Endodermal cell (in vitro differentiated cells): ENCODE data around the gene SPRR2A. TPM values are rescaled to one million over a fixed set of nuclear protein-coding genes. Genes with fewer than 3 reads are reported as not detected.

Experiments
- DNase-seq: peaks from one replicate; pipeline ENCODE4 v3.0.0-alpha.2; 2017
- H3K27ac ChIP-seq: 2 replicates; pipeline ENCODE4 v1.5.1; 2013; ENCODE audit warnings: mild to moderate bottlenecking, low read depth, low read length, moderate library complexity
- H3K27me3 ChIP-seq: 2 replicates; pipeline ENCODE4 v1.6.1; 2013; ENCODE audit warnings: mild to moderate bottlenecking, low read length, moderate library complexity; ENCODE audit not compliant: insufficient read depth, control insufficient read depth, poor library complexity, severe bottlenecking
- H3K36me3 ChIP-seq: 2 replicates; pipeline ENCODE4 v1.7.0; 2013; ENCODE audit warnings: mild to moderate bottlenecking, low read length, moderate library complexity; ENCODE audit not compliant: control insufficient read depth, insufficient read depth
- H3K4me1 ChIP-seq: one replicate; pipeline ENCODE4 v1.7.0; 2013; ENCODE audit warnings: low read length; ENCODE audit not compliant: control insufficient read depth, insufficient read depth
- H3K4me3 ChIP-seq: 2 replicates; pipeline ENCODE4 v1.5.1; 2013; ENCODE audit warnings: mild to moderate bottlenecking, low read length, moderate library complexity
- H3K9ac ChIP-seq: 2 replicates; pipeline ENCODE4 v1.6.1; 2013; ENCODE audit warnings: mild to moderate bottlenecking, low read length, moderate library complexity; ENCODE audit not compliant: poor library complexity, severe bottlenecking; ENCODE audit errors: extremely low read depth
- H3K9me3 ChIP-seq: 2 replicates; pipeline ENCODE4 v1.6.1; 2013; ENCODE audit warnings: mild to moderate bottlenecking, low read length, moderate library complexity; ENCODE audit not compliant: control insufficient read depth
- H3K27ac Mint-ChIP-seq: 2 replicates; pipeline ENCODE4 v1.8.0; 2020; ENCODE audit warnings: mixed read lengths
- H3K27me3 Mint-ChIP-seq: 2 replicates; pipeline ENCODE4 v1.8.0; 2021; ENCODE audit warnings: mild to moderate bottlenecking, mixed read lengths; ENCODE audit not compliant: insufficient read depth
- H3K36me3 Mint-ChIP-seq: 2 replicates; pipeline ENCODE4 v1.8.0; 2020; ENCODE audit warnings: low read depth, mixed read lengths
- H3K4me1 Mint-ChIP-seq: 2 replicates; pipeline ENCODE4 v1.8.0; 2020; ENCODE audit warnings: mixed read lengths
- H3K4me3 Mint-ChIP-seq: 2 replicates; pipeline ENCODE4 v1.8.0; 2020; ENCODE audit warnings: mild to moderate bottlenecking, moderate library complexity, mixed read lengths
- H3K9me3 Mint-ChIP-seq: 2 replicates; pipeline ENCODE4 v1.8.0; 2020; ENCODE audit warnings: mild to moderate bottlenecking, mixed read lengths
- WGBS, 2 experiments: methylation state at CpG; one replicate each; pipeline versions ENCODE4 v1.1.5 to v1.1.7; 2013; ENCODE audit warnings: missing lambda C conversion rate in 2 of 2, mixed read lengths in 1 of 2; ENCODE audit not compliant: insufficient coverage in 1 of 2, insufficient read length in 1 of 2; 5-methylcytosine and 5-hydroxymethylcytosine counted together
- total RNA-seq, 2 donors: library from RNA; stranded (reverse); fragmentation: NEBNext Ultra II Directional in 1 of 2; extraction: Animal tissue kit (Norgen Biotek cat#: 25700) in 1 of 2; gene quantifications; 2 replicates in 1 of 2; 3 replicates in 1 of 2; pipeline ENCODE4 v1.2.1, GENCODE V29; 2021
- TF ChIP-seq, protein P1 (sequence below): fragments of 200-600 bp; sonication (generic); conservative IDR thresholded peaks from 2 replicates; pipeline ENCODE4 v1.5.0; 2021; ENCODE audit warnings: antibody characterized with exemption, mild to moderate bottlenecking

SPRR2A gene
- total RNA-seq, 2 donors from 2014 or later, result not detected

DNA sequence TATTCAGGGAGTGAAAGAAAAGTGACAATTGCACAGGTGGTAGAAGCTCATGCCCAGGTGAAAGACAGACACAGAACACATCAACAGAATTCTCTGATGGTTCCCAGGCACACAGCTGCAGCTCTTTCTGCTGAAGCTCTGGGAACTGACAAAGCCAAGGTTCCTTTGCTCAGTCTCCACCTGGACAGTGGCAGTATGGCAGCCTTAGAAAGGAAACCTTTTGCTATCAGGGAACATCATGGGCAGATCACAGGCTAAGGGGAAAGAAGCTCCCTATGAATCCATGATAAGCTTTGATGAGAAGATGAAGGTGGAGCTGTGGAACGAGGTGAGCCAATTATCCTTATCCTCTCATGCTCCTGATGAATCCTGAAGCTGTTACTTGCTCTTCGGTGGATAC, 12.9 kb upstream of the SPRR2A start:
- TF ChIP-seq, protein P1, sequence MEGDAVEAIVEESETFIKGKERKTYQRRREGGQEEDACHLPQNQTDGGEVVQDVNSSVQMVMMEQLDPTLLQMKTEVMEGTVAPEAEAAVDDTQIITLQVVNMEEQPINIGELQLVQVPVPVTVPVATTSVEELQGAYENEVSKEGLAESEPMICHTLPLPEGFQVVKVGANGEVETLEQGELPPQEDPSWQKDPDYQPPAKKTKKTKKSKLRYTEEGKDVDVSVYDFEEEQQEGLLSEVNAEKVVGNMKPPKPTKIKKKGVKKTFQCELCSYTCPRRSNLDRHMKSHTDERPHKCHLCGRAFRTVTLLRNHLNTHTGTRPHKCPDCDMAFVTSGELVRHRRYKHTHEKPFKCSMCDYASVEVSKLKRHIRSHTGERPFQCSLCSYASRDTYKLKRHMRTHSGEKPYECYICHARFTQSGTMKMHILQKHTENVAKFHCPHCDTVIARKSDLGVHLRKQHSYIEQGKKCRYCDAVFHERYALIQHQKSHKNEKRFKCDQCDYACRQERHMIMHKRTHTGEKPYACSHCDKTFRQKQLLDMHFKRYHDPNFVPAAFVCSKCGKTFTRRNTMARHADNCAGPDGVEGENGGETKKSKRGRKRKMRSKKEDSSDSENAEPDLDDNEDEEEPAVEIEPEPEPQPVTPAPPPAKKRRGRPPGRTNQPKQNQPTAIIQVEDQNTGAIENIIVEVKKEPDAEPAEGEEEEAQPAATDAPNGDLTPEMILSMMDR, result peak; percentile 43
- Histone ChIP-seq H3K27ac (no peak overlapping the region), H3K36me3 (no peaks in the 10 kb centered on the region), H3K27me3 (no peaks in the 10 kb centered on the region), H3K4me3 (no peak overlapping the region), H3K9ac (no peak overlapping the region), H3K9me3 (no peaks in the 10 kb centered on the region), H3K4me1 (no peaks in the 10 kb centered on the region)
- no peak overlapping the region for H3K27ac Mint-ChIP-seq
- H3K36me3 Mint-ChIP-seq, result no peaks in the 10 kb centered on the region
- no peaks in the 10 kb centered on the region for H3K9me3 Mint-ChIP-seq
- WGBS, 2 experiments, result 63% methylated on average over 1 of the region's 2 CpGs; no CpG with 5 or more reads in 1 of the 2 experiments
- DNase-seq, result no peak
- peaks cover 4% of the 10 kb centered on the region for H3K27me3 Mint-ChIP-seq
- H3K4me1 Mint-ChIP-seq, result no peaks in the 10 kb centered on the region
- no peak overlapping the region for H3K4me3 Mint-ChIP-seq

DNA sequence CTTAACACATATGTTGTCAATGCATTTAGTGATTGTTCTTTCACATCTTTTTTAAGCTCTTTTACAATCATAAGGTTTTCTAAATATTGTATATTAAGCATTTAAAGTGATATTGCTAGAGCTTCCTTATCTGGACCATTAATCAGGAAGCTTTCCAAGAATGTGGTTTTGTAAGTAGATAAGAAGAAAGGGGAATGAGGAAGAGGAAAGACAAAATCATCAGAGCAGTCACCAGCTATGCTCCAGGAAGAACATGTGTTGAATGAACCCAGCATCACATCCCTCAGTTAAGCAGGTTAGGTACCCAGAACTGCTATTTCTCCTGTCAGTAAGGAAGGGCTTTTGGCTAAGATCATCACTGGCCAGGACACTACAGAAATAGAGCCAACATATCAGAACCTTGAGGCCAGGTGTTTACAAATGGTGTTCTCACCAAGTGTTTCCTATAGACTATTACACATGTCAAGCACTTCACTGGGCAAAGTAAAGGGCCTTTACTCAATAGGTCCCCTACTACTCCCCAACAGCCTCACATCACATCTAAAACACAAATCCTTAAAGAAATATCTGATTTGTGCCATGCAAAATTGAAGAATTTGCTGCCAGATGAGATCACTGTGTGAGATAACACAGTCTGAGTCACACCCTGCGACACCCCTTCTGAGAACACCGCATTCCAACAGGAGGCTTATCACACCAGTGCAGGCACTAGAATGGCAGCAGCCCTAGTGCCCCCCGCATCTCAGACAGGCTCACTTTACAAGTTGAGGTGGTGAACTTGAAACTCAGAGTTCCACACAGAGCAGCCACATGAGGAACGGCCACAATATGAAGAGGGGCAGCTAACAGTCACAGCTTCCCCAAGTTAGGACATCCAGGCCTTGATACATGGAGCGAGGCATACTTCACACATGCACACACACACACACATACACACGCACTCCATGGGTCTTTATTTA, 1.8 kb upstream of the SPRR2A start:
- H3K4me1 ChIP-seq, result no peaks in the 10 kb centered on the region
- TF ChIP-seq, protein P1, result no peak
- Mint-ChIP-seq H3K9me3 (no peaks in the 10 kb centered on the region), H3K4me1 (peaks cover 3% of the 10 kb centered on the region), H3K4me3 (no peak overlapping the region), H3K27me3 (no peaks in the 10 kb centered on the region), H3K36me3 (no peaks in the 10 kb centered on the region), H3K27ac (no peak overlapping the region)
- no peak overlapping the region for H3K4me3 ChIP-seq
- 84 to 91% methylated on average over 3 to 6 of the region's 6 CpGs for WGBS, 2 experiments
- H3K9ac ChIP-seq, result no peak overlapping the region
- DNase-seq, result no peak
- H3K36me3 ChIP-seq, result no peaks in the 10 kb centered on the region
- H3K27me3 ChIP-seq, result no peaks in the 10 kb centered on the region
- no peak overlapping the region for H3K27ac ChIP-seq
- no peaks in the 10 kb centered on the region for H3K9me3 ChIP-seq

DNA sequence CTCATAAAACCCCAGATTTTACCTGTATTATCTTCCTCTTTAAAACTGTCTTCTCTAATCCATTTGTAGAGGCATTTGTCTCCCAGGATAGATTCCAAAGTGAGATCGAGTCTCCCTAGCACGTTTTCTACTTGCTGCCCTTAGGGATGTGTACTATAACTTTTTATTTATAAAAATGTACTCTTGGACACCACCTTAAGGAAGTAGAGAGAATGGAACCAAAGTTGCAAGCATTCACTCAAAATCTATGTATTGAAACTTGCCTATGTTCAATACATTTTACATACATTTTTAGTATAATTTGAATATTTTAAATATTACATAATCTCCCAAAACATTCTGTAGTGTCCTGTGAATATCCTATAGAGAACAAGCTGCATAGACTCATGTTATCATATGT, 842 bp upstream of the SPRR2A start:
- no CpG with 5 or more reads among the region's 2 CpGs for WGBS, 2 experiments
- no peak overlapping the region for H3K27ac ChIP-seq
- TF ChIP-seq, protein P1, result no peak
- Mint-ChIP-seq H3K4me1 (peaks cover 3% of the 10 kb centered on the region), H3K9me3 (peaks cover 2% of the 10 kb centered on the region), H3K27me3 (peaks cover 2% of the 10 kb centered on the region), H3K4me3 (no peak overlapping the region), H3K27ac (no peak overlapping the region), H3K36me3 (no peaks in the 10 kb centered on the region)
- H3K36me3 ChIP-seq, result no peaks in the 10 kb centered on the region
- no peak overlapping the region for H3K9ac ChIP-seq
- no peak overlapping the region for H3K4me3 ChIP-seq
- no peaks in the 10 kb centered on the region for H3K9me3 ChIP-seq
- H3K4me1 ChIP-seq, result no peaks in the 10 kb centered on the region
- H3K27me3 ChIP-seq, result no peaks in the 10 kb centered on the region
- DNase-seq, result no peak
